CD4-positive, alpha-beta memory T cell (primary cell): Measurements from ENCODE around the gene ARHGAP42. TPM values are rescaled to one million over a fixed set of nuclear protein-coding genes. Genes with fewer than 3 reads are reported as not detected.

Experiments
- CTCF ChIA-PET: fragments of 350-600 bp; sonication (Branson Sonifier 250); formaldehyde crosslinking; loops from one replicate; lab custom pipeline; 2021; ENCODE audit warnings: inconsistent platforms; ENCODE audit not compliant: partially characterized antibody; lab: Charles Lee
- POLR2A ChIA-PET: fragments of 350-600 bp; sonication (Branson Sonifier 250); formaldehyde crosslinking; loops from one replicate; lab custom pipeline; 2021; ENCODE audit not compliant: partially characterized antibody; lab: Charles Lee
- DNase-seq, 5 donors: peaks; one replicate each; pipeline versions ENCODE4 v3.0.0 to v3.0.0-alpha.2; 2020 to 2022; ENCODE audit warnings: mixed read lengths in 1 of 5
- H3K27ac ChIP-seq: one replicate; pipeline ENCODE4 v1.7.0; 2013; ENCODE audit warnings: low read depth, low read length
- H3K27me3 ChIP-seq: 2 replicates; pipeline ENCODE4 v1.7.0; 2013; ENCODE audit warnings: mild to moderate bottlenecking, low read length, moderate library complexity; ENCODE audit not compliant: insufficient read depth
- H3K36me3 ChIP-seq: 2 replicates; pipeline ENCODE4 v1.7.0; 2013; ENCODE audit warnings: mild to moderate bottlenecking, low read length, moderate library complexity; ENCODE audit not compliant: insufficient read depth
- H3K4me1 ChIP-seq: 2 replicates; pipeline ENCODE4 v1.7.0; 2013; ENCODE audit warnings: mild to moderate bottlenecking, low read length, moderate library complexity; ENCODE audit not compliant: insufficient read depth
- H3K4me3 ChIP-seq, 2 donors: one replicate each; pipeline ENCODE4 v1.7.0; 2013; ENCODE audit warnings: low read length in 2 of 2, mild to moderate bottlenecking in 1 of 2
- H3K9me3 ChIP-seq, 2 donors: one replicate each; pipeline ENCODE4 v1.7.0; 2013; ENCODE audit warnings: low read length in 2 of 2, control low read depth in 1 of 2; ENCODE audit not compliant: control insufficient read depth in 1 of 2
- H3K27ac Mint-ChIP-seq, 7 donors: one replicate each; pipeline ENCODE4 v1.8.0; 2020 to 2021; ENCODE audit warnings: mixed read lengths in 7 of 7, mild to moderate bottlenecking in 6 of 7, inconsistent platforms in 3 of 7, moderate library complexity in 3 of 7
- H3K27me3 Mint-ChIP-seq, 2 donors: one replicate each; pipeline ENCODE4 v1.8.0; 2020 to 2021; ENCODE audit warnings: mixed read lengths in 2 of 2
- H3K36me3 Mint-ChIP-seq, 2 donors: one replicate each; pipeline ENCODE4 v1.8.0; 2020 to 2021; ENCODE audit warnings: mixed read lengths in 2 of 2, inconsistent platforms in 1 of 2, mild to moderate bottlenecking in 1 of 2
- H3K4me1 Mint-ChIP-seq, 4 donors: one replicate each; pipeline ENCODE4 v1.8.0; 2020 to 2021; ENCODE audit warnings: mixed read lengths in 4 of 4, mild to moderate bottlenecking in 1 of 4
- H3K4me3 Mint-ChIP-seq, 8 donors: one replicate each; pipeline ENCODE4 v1.8.0; 2020 to 2021; ENCODE audit warnings: mixed read lengths in 8 of 8, mild to moderate bottlenecking in 7 of 8, moderate library complexity in 6 of 8, inconsistent platforms in 3 of 8
- H3K9me3 Mint-ChIP-seq, 8 donors: one replicate each; pipeline ENCODE4 v1.8.0; 2020 to 2021; ENCODE audit warnings: mixed read lengths in 8 of 8, mild to moderate bottlenecking in 5 of 8, inconsistent platforms in 3 of 8, moderate library complexity in 1 of 8
- intact Hi-C: fragments of 100-400 bp; cut with micrococcal nuclease; formaldehyde crosslinking; loops from one replicate; pipeline ENCODE4 v1.15.1; 2023
- polyA plus RNA-seq, 2 donors: library from polyadenylated mRNA; unstranded; fragments of 300-500 nt; fragmentation: Illumina TruSeq; gene quantifications; one replicate each; pipeline ENCODE4 v1.2.3, GENCODE V29; 2021
- total RNA-seq, 2 experiments: library from RNA; stranded (reverse); gene quantifications; one replicate each; pipeline ENCODE4 v1.2.3, GENCODE V29; 2021

The ARHGAP42 gene
- total and polyA plus RNA-seq, 4 experiments from 2014 or later, result not detected

DNA sequence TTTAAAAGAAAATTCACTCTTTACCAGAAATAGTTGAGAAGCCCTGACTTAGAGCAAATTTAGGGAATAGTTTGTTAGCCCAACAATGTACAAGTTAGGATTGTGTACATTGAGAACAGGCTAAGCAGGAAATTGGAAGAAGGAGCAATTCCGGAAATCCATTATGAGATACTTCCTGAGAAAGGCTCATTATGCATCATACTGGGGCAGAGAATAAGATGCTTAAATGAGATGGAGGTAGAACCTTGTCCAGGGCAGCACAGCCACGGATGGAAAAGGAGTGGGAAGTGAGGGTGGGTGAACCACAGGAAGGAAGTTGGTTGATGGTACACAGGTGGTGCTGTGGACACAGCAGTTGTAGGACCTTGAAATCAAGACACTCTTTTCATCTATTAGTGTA lies 262.4 kb downstream of the ARHGAP42 start:
- Histone ChIP-seq H3K4me1 (no peaks in the 10 kb centered on the region), H3K27me3 (no peaks in the 10 kb centered on the region), H3K36me3 (no peaks in the 10 kb centered on the region), H3K27ac (no peak overlapping the region), H3K4me3 (no peak overlapping the region), H3K9me3 (no peaks in the 10 kb centered on the region)
- H3K4me1 Mint-ChIP-seq, result no peaks in the 10 kb centered on the region
- no peak overlapping the region for H3K27ac Mint-ChIP-seq
- intact Hi-C loops, result no loop called here
- no peak for DNase-seq
- no peaks in the 10 kb centered on the region for H3K36me3 Mint-ChIP-seq
- ChIA-PET CTCF (no interaction called here), POLR2A (no interaction called here)
- no peak overlapping the region for H3K4me3 Mint-ChIP-seq
- H3K27me3 Mint-ChIP-seq, result no peaks in the 10 kb centered on the region
- peaks cover 0 to 6% (median 2%) of the 10 kb centered on the region in 8 donors for H3K9me3 Mint-ChIP-seq

GRCh38 chr11:100955318-100955717 lies 268.2 kb downstream of the ARHGAP42 start:
- Histone ChIP-seq H3K27me3 (no peaks in the 10 kb centered on the region), H3K4me3 (no peak overlapping the region), H3K36me3 (no peaks in the 10 kb centered on the region), H3K27ac (no peak overlapping the region), H3K4me1 (no peaks in the 10 kb centered on the region), H3K9me3 (no peaks in the 10 kb centered on the region)
- no peak overlapping the region for H3K4me3 Mint-ChIP-seq
- no peak for DNase-seq
- H3K27ac Mint-ChIP-seq, result no peak overlapping the region
- no peaks in the 10 kb centered on the region for H3K36me3 Mint-ChIP-seq
- ChIA-PET POLR2A (no interaction called here), CTCF (no interaction called here)
- intact Hi-C loops, result no loop called here
- H3K9me3 Mint-ChIP-seq, result peaks cover 0 to 6% (median 2%) of the 10 kb centered on the region in 8 donors
- H3K4me1 Mint-ChIP-seq, result no peaks in the 10 kb centered on the region
- H3K27me3 Mint-ChIP-seq, result no peaks in the 10 kb centered on the region

GRCh38 chr11:100956351-100956750 lies 269.3 kb downstream of the ARHGAP42 start:
- H3K27me3 Mint-ChIP-seq, result no peaks in the 10 kb centered on the region
- ChIA-PET POLR2A (no interaction called here), CTCF (no interaction called here)

DNA sequence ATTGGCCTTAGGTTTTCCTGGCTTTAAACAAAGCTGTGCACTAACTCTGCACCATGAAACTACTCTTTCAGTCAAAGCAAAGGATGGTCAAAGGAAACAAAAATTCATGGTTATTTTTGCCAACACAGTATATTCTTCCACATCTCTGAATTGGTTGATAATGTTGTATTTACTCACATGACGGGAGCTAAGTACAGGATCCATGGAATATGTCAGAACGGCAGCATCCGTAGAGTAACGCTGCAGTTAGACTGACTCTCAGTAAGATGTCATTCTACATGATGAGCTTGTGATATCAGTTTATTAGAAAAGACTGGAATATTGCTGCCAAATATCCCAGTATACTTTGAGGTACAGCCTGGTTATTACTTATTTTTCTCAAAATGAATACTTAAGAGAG lies 270.4 kb downstream of the ARHGAP42 start:
- Histone ChIP-seq H3K4me3 (no peak overlapping the region), H3K27me3 (no peaks in the 10 kb centered on the region), H3K9me3 (no peaks in the 10 kb centered on the region), H3K36me3 (no peaks in the 10 kb centered on the region), H3K4me1 (no peaks in the 10 kb centered on the region), H3K27ac (no peak overlapping the region)
- intact Hi-C loops, result no loop called here
- no peak overlapping the region for H3K4me3 Mint-ChIP-seq
- POLR2A ChIA-PET, result no interaction called here
- CTCF ChIA-PET, result no interaction called here
- no peaks in the 10 kb centered on the region for H3K4me1 Mint-ChIP-seq
- DNase-seq, result no peak
- H3K27ac Mint-ChIP-seq, result no peak overlapping the region
- H3K36me3 Mint-ChIP-seq, result no peaks in the 10 kb centered on the region
- H3K27me3 Mint-ChIP-seq, result no peaks in the 10 kb centered on the region
- H3K9me3 Mint-ChIP-seq, result peaks cover 0 to 6% (median 2%) of the 10 kb centered on the region in 8 donors

More at GRCh38 chr11:100956351-100956750, 269.3 kb downstream of the ARHGAP42 start:
- Histone ChIP-seq H3K36me3 (no peaks in the 10 kb centered on the region), H3K27ac (no peak overlapping the region), H3K9me3 (no peaks in the 10 kb centered on the region), H3K4me3 (no peak overlapping the region), H3K27me3 (no peaks in the 10 kb centered on the region), H3K4me1 (no peaks in the 10 kb centered on the region)
- DNase-seq, result no peak
- intact Hi-C loops, result no loop called here
- H3K4me3 Mint-ChIP-seq, result no peak overlapping the region
- H3K9me3 Mint-ChIP-seq, result peaks cover 0 to 6% (median 2%) of the 10 kb centered on the region in 8 donors
- H3K36me3 Mint-ChIP-seq, result no peaks in the 10 kb centered on the region
- H3K27ac Mint-ChIP-seq, result no peak overlapping the region
- H3K4me1 Mint-ChIP-seq, result no peaks in the 10 kb centered on the region

GRCh38 chr11:100961633-100962032 lies 274.5 kb downstream of the ARHGAP42 start:
- no peaks in the 10 kb centered on the region for H3K27me3 Mint-ChIP-seq
- no peak overlapping the region for H3K4me3 Mint-ChIP-seq
- Histone ChIP-seq H3K27ac (no peak overlapping the region), H3K27me3 (no peaks in the 10 kb centered on the region), H3K9me3 (no peaks in the 10 kb centered on the region), H3K4me1 (no peaks in the 10 kb centered on the region), H3K36me3 (no peaks in the 10 kb centered on the region), H3K4me3 (no peak overlapping the region)
- POLR2A ChIA-PET, result no interaction called here
- no peak for DNase-seq
- CTCF ChIA-PET, result no interaction called here
- H3K36me3 Mint-ChIP-seq, result no peaks in the 10 kb centered on the region
- no peaks in the 10 kb centered on the region for H3K4me1 Mint-ChIP-seq
- intact Hi-C loops, result no loop called here
- H3K9me3 Mint-ChIP-seq, result peaks cover 0 to 6% (median 3%) of the 10 kb centered on the region in 8 donors
- no peak overlapping the region for H3K27ac Mint-ChIP-seq

- Histone ChIP-seq H3K4me3 (no peak overlapping the region), H3K27me3 (no peaks in the 10 kb centered on the region), H3K4me1 (no peaks in the 10 kb centered on the region), H3K27ac (no peak overlapping the region), H3K9me3 (no peaks in the 10 kb centered on the region), H3K36me3 (no peaks in the 10 kb centered on the region)
- Mint-ChIP-seq H3K27ac (no peak overlapping the region), H3K27me3 (no peaks in the 10 kb centered on the region), H3K4me1 (no peaks in the 10 kb centered on the region), H3K36me3 (no peaks in the 10 kb centered on the region), H3K4me3 (no peak overlapping the region), H3K9me3 (peaks cover 0 to 8% (median 1%) of the 10 kb centered on the region in 8 donors)
- ChIA-PET POLR2A (no interaction called here), CTCF (no interaction called here)
- no peak for DNase-seq
- intact Hi-C loops, result no loop called here
Observed at GRCh38 chr11:100963375-100963774, 276.3 kb downstream of the ARHGAP42 start.

DNA sequence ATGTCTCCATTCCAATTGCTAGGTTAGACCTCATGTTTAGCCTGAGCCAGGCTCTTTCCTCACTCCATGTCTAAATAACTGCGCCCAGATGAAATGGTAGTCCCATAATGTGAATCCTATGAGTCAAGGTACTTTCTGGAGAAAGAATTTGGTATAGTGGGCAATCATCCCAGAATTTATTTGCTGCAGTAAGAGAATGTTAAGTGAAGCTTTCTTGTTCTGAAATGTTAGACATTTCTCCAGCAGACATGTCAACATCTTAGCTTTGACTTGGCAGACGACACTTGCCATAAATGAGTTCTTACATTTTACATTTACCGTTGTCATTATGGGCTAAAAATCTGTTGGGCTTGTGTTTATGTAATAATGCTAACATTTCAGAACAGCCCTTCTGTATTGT lies 277.3 kb downstream of the ARHGAP42 start:
- no peak overlapping the region for H3K4me3 Mint-ChIP-seq
- Histone ChIP-seq H3K36me3 (no peaks in the 10 kb centered on the region), H3K4me1 (no peaks in the 10 kb centered on the region), H3K9me3 (no peaks in the 10 kb centered on the region), H3K27me3 (no peaks in the 10 kb centered on the region), H3K4me3 (no peak overlapping the region), H3K27ac (no peak overlapping the region)
- no peaks in the 10 kb centered on the region for H3K4me1 Mint-ChIP-seq
- H3K27me3 Mint-ChIP-seq, result no peaks in the 10 kb centered on the region
- no peak for DNase-seq
- ChIA-PET CTCF (no interaction called here), POLR2A (no interaction called here)
- H3K36me3 Mint-ChIP-seq, result peaks cover 0 to 1% of the 10 kb centered on the region in 2 donors
- peaks cover 0 to 14% (median 4%) of the 10 kb centered on the region in 8 donors for H3K9me3 Mint-ChIP-seq
- H3K27ac Mint-ChIP-seq, result no peak overlapping the region
- intact Hi-C loops, result no loop called here

GRCh38 chr11:100965346-100965745 lies 278.3 kb downstream of the ARHGAP42 start:
- DNase-seq, result no peak
- intact Hi-C loops, result no loop called here
- peaks cover 0 to 21% (median 8%) of the 10 kb centered on the region in 8 donors for H3K9me3 Mint-ChIP-seq
- Histone ChIP-seq H3K9me3 (no peaks in the 10 kb centered on the region), H3K4me1 (no peaks in the 10 kb centered on the region), H3K4me3 (no peak overlapping the region), H3K27me3 (no peaks in the 10 kb centered on the region), H3K27ac (no peak overlapping the region), H3K36me3 (no peaks in the 10 kb centered on the region)
- no peak overlapping the region for H3K4me3 Mint-ChIP-seq
- no peaks in the 10 kb centered on the region for H3K27me3 Mint-ChIP-seq
- no peak overlapping the region for H3K27ac Mint-ChIP-seq
- no peaks in the 10 kb centered on the region for H3K4me1 Mint-ChIP-seq
- peaks cover 0 to 4% of the 10 kb centered on the region in 2 donors for H3K36me3 Mint-ChIP-seq
- CTCF ChIA-PET, result no interaction called here
- POLR2A ChIA-PET, result no interaction called here
